Right kidney (tissue), 1 donor: ENCODE measurements around the gene RRP8.

Experiments
- DNase-seq: peaks from one replicate; pipeline ENCODE4 v3.0.0-alpha.2; 2016

RRP8 gene

DNA sequence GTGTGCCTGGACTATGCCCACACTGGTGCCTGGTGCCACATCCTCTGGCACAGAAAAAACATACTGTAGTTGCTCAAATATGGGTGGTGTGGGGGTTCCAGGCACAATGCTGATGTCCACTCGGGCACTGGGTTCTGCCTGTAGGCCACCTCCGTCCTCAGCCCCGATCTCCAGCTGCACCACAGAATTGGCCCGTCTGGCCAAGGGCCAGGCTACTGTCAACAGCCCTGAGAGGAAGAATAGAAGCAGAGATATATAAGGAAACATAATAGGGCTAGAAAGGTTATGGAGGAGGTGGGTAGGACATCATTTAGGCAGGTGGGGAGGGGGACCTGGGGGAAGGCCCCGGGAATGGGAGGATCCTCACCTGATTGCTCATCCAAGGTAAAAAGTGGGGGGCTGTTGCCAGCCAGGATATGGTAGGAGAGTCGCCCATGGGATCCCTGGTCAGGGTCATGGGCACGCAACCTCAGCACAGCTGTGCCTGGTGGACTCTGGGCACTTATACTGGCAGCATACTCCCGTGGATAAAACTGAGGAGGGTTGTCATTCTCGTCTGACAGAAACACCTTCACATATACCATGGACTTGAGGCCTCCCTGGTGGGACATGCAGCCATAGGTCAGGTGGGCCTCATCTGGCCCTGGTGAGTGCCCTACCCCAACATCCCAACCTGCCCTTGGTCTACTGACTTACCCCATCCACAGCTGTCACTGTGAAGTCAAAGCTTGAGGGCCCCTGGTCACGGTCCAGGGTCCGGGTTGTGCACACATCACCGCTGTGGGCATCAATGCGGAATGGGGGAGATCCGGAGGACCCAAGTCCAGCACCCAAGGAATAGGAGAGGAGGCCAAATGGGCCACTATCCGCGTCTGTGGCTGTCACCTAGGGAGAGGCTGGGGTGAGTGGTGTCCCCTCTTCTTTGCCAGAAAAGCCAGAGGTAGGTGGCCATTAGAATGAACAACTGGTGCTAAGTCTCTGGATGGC, 30.3 kb upstream of the RRP8 start:
- no peak for DNase-seq

DNA sequence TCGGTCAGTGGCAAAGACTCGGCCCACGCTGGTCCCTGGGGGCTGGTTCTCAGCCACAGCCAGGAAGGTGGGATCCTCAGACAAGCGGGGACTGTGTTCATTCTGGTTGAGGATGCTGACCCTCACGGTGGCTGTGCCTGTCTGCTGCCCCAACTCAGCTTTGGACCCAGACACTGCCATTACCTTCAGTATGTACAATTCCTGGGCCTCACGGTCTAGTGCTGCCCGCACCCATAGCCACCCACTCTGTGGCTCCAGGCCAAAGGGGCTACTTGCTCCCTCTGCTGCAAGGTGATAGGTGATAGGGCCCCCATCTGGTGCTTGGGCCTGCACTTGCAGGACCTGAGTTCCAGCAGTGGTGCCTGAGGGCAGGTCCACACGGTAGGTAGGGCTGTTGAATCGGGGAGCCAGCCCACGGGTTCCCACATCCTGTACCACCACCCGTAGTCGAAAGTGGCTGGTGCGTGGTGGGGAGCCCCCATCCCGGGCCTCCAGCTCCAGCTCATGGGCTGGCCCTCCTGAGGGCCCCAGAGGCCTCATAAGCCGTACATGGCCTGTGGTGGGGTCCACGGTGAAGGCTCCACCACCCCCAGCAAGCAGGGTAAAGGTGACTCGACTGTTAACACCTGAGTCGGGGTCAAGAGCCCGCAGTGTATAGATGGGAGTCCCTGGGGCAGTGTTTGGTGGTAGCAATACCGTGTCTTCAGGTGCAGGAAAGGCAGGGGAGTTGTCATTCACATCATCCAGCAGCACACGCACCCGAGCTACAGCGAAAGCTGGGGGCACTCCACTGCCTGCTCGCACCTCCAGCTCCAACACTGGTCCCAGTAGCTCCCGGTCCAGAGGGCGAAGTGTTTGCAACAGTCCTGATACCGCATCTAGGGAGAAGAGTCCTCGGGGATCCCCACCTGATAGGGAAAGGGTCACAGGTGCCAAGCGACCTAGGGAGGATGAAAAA, 29.0 kb upstream of the RRP8 start:
- no peak for DNase-seq

DNA sequence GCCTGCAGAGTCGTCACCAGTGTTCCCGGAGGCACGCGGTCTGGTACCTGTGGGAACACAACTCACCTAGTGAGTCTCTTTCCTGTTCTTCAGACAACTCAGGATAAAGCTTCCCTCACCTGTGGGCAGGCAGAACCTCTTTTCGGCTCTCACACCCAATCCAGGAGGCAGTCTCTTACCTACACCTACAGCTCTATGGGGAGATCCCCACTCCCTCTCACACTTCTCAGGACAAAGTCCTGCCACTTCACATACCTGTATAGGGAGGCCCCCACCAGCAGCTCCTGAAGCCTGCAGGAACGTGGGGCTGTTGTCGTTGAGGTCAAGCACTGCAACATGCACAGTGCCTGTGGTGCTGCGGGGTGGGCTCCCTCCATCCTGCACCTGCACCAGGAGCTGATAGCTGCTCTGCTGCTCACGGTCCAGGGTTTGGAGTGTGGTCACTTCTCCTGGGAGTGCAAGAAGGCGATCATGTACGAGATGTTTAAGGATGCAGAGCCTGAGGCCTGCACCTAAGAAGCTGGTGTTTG, 28.0 kb upstream of the RRP8 start:
- DNase-seq, result no peak

DNA sequence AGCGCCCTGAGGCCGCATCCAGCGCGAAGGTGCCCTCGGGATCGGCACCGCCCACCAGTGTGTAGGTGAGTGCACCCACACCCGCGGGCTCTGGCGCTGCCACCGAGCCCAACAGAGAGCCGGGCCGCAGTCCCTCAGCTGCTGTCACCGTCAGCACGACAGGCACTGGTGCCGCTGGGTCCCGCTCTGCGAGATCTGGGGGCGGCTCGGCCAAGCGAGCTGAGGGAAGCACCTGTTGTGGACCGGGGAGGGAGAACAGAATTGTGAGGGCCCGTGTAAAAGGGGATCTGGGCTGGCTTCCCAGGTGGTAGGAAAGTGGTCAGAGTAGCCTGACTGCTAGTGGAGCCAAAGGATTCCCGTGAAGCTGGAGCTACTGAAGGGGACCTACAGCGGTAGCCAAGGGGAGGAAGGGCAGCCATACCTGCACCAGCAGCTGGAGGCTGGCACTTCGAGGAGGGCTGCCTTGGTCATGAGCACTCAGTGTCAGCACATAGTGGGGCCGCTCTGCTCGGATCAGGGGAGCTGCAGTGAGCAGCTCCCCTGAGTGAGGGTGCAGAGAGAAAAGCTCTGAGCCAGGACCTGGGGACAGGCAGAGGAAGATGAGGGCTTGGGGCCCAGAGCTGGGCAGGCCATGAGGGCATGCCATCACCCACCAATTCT, 27.3 kb upstream of the RRP8 start:
- DNase-seq, result no peak

DNA sequence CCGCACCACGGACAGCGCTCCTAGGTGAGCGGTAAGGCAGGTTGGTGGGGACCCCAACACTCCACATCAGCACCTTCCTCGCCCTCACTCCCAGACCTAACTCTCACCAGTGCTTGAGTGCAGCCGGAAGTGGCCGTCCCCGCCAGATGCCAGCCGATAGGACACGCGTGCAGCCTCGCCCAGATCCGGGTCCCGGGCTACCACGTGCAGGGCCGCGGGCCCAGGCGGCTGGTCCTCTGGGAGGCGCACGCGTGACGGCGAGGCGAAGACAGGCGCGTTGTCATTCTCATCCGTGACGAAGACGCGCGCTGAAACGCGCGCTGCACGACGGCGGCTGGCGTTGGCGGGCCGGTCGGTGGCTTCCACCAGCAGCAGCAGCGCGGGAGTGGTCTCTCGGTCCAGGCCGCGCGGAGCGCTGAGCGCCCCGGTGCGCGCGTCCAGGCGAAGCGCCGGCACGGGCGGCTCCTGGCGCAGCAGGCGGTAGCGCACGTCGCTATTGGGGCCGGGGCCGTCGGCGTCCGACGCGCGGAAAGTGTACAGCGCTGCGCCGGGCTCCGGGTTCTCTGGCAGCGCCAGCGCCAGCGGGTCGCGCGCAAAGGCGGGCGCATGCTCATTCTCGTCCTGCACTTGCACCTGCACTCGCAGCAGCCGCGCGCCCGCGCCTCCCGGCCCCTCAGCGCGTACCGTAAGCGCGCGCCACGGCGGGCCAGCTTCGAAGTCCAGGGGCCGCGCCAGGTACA, 26.6 kb upstream of the RRP8 start:
- DNase-seq, result peak; percentile 75

DNA sequence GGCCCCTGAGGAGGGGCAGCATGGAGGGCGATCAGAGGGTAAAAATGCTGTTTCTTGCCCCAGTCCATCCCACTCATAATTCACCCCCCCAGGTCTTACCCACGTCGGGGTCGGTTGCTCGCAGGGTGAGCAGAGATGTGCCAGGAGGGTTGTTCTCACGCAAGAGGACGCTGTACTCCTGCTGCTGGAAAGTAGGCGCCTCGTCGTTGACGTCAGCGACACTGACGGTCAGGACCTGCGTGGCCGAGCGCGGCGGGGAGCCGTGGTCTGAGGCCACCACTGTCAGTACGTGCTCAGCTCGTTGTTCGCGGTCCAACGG, 26.1 kb upstream of the RRP8 start:
- DNase-seq, result no peak

DNA sequence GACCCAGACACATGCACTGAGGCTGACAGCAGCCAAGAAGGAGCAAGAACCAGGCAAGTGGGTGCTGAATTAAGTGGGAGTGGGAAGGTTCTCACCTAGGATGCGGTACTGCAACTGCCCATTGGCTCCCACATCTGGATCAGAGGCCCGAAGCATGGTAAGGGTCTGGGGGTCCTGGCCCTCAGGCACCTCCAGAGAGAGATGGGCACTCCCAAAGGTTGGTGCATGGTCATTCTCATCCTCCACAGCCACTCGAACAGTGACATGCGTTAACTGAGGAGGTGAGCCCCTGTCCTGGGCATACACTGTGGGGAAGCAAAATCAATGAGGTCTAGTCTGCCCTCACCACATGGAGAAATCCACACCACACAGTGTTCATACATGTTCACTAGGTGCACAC, 25.1 kb upstream of the RRP8 start:
- no peak for DNase-seq

DNA sequence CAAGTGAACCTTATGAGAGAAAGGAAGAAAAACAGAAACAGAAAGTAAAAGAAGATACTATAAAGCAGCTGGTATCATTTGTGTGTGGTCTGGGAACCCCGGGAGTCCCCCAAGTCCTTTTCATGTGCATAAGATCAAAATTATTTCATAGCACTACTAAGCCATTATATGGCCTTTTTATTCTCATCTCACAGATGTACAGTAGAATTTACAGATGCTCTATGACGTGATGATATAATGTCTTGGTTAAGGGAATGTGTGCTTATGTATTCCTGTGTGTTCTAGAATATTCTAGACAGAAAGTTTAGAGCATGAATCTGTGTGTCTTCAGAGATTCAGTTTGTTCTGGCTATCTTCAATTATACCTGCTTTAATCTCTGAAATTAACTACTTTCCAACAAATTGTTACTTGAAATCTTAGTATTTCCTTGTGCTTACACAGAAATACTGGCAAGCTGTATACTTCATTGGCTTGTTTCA, 24.4 kb upstream of the RRP8 start:
- DNase-seq, result no peak

DNA sequence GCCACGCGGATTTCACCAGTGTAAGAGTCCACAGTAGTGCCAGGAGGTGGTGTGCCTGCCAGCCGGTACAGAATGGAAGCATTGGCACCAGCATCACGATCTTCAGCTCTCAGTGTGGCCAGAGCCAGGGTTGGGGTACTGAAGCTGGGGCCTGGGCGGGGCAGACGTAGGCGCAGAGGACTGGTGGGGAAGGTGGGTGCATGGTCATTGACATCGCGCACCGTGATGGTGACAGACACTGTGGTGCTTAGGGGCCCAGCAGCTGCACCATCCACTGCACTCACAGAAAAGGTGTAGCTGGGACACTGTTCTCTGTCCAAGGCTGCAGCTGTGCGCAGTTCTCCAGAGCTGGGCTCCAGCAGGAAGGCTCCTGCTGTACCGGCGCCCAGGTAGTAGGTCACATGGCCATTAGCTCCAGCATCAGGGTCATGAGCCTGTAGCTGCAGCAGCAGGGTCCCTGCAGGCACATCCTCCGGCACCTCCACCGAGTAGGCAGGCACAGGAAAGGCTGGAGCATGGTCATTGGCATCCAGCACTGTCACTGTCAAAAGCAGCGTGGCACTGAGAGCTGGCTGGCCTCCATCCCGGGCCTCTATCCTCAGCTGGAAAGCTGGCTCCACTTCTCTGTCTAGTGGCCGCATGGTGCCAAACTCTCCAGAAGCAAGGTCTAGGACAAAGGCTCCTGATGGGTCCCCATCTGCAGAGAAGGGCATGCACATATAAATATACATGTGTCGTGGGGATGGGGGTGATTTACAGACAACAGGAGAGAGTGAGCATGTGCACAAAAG, 23.8 kb upstream of the RRP8 start:
- DNase-seq, result no peak

DNA sequence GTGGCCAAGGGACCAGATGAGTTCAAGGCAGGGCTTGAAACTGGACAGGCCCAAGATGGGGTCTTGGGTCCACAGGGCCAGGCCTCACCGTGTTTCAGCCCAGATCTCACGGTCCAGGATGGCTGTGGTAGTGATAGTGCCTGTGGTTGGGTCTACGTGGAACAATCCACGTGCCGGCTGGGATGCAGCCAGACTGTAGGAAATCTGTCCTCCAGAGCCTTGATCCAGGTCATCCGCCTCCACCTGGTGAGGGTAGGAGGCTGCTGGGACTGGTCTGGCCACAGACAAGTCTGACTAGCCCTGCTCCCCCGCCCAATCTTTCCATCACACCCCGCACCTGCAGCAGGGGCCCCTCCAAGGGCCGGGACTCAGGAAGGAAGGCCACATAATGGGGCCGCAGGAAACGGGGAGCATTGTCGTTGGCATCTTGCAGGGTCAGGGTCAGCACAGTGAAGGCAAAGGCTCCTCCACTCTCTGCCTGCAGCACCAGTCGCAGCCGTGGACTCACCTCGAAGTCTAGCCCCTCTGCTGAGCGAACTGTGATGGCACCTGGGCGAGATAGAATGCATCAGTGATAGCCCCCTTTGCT, 22.5 kb upstream of the RRP8 start:
- no peak for DNase-seq

DNA sequence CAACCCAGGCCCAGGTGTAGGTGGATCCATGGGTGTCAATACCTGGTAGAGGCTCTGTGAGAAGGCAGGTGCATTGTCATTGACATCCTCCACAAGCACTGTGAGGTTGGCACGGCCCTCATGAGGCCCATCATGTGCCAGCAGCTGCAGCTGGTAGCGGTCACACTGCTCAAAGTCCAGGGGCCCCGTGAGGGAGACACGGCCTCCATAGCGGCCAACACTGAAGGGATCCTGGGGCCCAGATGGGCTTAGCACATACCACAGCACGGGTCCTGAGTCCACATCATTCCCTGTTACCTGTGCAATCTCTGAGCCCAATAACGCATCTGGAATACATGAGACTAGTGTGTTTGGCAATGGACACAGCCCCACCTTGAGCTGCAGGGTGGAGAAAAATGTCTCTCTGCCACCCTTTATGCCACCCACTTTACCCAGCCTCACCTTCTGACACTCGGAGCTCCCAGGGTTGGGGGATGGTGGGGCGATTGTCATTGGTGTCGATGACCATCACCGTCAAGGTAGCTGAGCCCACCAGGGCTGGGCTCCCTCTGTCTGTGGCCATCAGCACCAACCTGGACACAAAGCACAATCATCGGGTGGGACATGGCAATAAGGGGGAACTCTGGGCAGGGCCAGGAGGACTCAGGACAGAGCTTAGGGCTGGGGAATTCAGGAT, 21.9 kb upstream of the RRP8 start:
- DNase-seq, result no peak

DNA sequence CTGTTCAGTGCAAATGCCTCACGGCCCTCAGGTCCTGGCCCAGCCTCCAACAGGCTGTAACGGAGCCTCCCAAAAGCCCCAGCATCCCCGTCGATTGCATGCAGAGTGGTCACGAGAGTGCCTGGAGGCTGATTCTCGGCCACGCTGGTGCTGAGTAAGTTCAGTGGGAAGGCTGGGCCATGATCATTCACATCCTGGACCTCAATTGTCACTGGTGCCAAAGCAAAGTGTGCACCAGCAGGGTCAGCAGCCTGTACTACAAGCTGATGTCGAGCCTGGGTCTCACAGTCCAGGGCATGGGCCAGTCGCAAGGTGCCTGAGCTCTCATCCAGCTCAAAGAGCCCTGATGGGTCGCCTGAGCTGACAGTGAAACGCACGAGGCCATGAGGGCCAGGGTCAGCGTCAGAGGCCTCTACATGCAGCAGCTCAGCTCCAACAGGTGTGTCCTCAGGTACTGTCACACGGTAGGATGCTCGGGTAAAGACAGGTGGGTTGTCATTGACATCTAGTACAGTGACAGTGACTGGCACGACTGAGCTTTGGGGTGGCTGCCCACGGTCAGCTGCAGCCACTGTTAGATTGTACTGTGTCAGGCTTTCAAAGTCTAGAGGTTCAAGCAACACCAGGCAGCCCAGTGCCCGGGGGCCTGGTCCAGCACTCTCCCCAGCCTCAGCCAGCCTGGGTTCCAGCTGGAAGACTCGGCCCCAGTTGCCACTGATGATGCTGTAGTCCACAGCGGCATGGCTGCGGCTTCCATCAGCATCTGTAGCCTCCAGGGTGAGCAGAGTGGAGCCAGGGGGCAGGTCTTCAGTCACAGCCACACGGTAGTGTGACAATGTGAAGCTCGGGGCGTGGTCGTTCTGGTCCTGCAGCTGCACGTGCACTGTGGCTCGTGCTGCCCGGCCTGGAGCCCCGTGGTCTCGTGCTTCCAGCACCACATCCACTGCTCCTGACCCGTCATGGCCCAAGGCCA, 20.3 kb upstream of the RRP8 start:
- no peak for DNase-seq

DNA sequence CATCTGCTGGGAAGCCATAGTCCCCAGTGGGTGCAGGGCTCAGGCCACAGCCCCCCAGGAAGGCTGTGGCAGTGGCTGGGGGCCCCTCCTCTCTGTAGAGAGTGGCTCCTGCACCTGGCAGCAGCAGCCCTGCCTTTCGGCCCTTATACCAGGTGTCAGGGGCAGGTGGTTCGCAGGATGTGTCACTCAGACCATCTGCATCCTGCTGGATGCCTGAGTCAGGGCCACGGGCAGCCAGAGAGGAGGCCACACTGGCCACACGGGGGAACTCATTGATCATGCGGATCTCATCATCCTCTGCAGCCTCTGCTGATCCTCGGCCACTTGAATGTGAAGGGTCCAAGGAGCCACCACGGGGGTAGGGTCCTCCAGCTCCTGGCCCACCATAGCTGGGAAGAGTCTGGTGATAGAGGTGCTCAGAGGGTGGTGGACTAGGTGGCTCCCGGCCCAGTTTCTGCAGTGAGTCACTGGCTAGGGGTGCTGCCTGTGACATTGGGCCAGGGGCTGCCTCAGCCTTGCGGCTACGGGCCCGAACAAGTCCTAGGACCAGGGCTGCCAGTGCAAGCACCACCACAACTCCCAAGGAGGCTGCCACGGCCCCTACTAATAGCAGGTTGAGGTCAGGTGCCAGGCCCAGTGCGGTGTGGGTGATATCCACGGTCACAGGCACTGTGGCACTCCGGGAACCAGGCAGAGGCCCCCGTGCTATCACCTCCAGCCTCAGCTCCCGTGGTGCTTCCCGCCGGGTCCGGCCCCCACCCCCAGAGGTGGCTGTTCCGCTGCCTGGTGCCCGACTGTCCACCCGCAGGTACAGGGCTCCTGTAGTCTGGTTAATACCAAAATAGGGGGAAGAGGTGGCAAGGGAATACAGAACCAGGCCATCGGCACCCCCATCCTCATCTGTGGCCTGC, 19.1 kb upstream of the RRP8 start:
- DNase-seq, result no peak

DNA sequence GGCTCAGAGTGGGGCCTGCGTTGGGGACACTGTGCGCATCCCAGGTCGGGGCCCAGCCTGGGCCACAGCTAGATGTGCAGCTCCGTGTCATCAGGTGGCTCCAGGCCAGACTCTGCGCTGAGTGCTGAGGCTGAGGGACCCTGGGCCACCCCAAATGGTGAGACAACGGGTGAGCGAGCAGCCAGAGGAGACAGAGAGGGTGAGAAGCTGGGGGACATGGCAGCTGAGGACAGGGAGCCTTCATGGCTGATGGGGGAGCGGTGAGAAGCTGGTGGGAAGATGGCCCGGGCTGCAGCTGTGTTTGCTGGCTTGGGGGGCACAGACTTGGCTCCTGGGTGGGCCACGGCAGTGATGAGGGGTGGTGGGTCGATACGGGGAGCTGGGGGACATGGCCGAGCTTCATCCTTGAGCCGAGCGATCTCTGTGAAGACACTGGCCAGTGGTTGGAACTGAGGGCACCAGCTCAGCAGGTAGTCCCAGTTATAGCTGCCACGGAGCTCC, 18.3 kb upstream of the RRP8 start:
- DNase-seq, result no peak

DNA sequence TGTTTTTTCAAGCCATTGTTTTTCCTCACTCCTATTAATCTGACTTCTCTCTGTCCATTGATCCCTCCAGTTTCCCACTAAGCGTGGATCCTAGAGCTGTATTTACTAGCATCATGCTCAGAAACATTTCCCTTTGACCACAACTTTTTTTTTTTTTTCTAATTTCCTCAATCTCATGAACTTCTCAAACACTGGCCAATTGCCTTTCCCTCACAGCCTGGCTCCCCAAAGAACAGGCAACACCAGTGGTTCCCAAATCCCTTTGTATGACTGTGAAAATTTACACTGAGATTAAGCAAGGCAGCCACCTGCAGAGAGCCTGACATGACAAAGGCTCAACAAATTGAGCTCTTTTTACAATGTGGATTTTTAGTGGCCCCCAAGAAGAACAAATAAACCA, 17.2 kb upstream of the RRP8 start:
- DNase-seq, result no peak

DNA sequence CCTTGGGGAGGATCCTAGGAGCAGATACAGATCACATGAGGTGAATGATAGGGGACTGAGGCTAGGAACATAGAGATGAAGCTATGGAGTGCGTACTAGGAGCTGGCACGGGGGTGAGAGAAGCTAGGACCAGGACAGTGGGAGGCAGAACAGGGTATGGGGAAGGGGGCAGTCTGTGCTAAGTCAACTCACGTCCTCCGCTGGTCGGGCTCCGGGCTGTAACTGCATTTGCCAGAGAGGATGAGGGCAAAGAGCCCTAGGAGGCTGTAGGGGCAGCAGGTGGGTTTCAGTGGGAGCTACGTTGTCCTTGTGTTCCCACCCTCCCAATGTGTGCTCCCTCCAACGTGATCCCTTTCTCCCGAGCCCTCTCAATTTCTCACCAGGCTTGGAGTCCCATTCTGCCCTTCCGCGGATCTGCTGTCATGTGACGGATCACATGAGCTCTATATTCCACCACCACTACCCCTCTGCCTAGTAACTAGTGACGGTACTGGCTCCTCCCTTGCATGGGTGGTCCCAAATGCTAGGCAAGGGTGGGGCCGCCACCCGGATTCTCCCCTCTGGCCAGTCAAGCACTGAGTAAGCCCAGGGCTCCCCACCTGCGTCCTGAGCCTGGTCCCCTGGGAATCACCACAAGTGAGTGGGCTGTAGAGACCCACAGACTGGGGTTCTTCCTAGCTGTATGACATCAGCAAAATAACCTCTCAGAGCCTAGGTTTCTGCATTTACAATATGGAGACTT, 15.8 kb upstream of the RRP8 start, which contains the start of gene TPP1:
TPP1 (minus strand) TSS at position 419 of the 742 bp plus-strand sequence; CDS start at position 397, 22 bp downstream.
- DNase-seq, result peak; percentile 89
